Activated CD4-positive, alpha-beta T cell treated with anti-CD3 and anti-CD28 coated beads, Interleukin-10, Interleukin-2, amounts not matched to agents 100 ng/mL and 50 ng/mL, durations not matched to agents 16 hours and 8 hours (primary cell): Measurements from ENCODE around the gene SORBS2.
A peak's percentile ranks its signal among the peaks of the same experiment; 100 is the strongest.
"Not testable (repeated sequence)": the region's sequence is repeated elsewhere in the genome, so short reads cannot be mapped to it uniquely, and the experiment has no call there.

ENCODE experiments used
- DNase-seq: peaks from one replicate; pipeline ENCODE4 v3.0.0-alpha.2; 2020

Gene SORBS2, protein sequence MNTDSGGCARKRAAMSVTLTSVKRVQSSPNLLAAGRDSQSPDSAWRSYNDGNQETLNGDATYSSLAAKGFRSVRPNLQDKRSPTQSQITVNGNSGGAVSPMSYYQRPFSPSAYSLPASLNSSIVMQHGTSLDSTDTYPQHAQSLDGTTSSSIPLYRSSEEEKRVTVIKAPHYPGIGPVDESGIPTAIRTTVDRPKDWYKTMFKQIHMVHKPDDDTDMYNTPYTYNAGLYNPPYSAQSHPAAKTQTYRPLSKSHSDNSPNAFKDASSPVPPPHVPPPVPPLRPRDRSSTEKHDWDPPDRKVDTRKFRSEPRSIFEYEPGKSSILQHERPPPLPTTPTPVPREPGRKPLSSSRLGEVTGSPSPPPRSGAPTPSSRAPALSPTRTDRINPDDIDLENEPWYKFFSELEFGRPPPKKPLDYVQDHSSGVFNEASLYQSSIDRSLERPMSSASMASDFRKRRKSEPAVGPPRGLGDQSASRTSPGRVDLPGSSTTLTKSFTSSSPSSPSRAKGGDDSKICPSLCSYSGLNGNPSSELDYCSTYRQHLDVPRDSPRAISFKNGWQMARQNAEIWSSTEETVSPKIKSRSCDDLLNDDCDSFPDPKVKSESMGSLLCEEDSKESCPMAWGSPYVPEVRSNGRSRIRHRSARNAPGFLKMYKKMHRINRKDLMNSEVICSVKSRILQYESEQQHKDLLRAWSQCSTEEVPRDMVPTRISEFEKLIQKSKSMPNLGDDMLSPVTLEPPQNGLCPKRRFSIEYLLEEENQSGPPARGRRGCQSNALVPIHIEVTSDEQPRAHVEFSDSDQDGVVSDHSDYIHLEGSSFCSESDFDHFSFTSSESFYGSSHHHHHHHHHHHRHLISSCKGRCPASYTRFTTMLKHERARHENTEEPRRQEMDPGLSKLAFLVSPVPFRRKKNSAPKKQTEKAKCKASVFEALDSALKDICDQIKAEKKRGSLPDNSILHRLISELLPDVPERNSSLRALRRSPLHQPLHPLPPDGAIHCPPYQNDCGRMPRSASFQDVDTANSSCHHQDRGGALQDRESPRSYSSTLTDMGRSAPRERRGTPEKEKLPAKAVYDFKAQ (N-terminal part only)

DNA sequence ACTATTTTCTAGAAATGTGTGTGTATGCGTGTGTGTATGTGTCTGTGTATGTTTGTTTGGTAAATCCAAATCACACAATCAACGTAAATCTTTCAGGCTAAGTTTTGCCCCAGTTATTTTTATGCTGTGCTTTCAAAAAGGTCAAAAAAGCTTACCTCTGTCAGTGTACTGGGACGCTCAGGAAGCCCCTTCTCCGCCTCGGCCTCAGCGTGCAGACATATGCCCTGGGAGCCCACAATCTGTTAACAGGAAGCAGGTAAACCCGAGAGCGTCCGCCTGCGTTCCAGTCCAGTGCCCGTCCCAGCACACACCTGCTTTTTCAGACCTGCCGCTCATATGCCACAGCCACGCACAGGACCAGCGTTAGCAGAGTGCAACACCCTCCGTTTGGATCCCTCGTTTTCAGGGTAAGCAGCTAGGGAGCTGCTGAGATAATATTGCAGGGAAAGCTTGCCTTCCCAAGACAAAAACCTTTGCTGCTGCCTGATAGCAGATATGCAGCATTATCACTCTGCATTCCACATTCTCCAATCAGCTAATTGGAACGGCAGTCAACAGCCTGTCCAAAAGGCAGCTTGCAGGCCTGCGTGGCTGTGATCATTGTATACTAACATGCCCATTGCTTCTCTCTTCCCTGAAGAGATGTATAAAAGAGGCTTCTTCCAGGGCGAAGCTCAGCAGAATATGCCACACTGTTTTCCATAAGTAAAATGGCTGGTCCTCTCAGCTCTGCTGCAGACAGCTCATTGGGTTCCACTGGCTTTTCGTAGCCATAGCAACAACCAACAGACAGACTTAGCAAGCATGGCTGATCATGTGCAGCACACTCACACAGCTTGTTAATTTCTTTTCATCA lies at the start of gene SORBS2:
Gene SORBS2 (minus strand): TSS at position 686 of the 856 bp plus-strand sequence. CDS start 121,623 bp downstream, outside the sequence.
- DNase-seq, result no peak

DNA sequence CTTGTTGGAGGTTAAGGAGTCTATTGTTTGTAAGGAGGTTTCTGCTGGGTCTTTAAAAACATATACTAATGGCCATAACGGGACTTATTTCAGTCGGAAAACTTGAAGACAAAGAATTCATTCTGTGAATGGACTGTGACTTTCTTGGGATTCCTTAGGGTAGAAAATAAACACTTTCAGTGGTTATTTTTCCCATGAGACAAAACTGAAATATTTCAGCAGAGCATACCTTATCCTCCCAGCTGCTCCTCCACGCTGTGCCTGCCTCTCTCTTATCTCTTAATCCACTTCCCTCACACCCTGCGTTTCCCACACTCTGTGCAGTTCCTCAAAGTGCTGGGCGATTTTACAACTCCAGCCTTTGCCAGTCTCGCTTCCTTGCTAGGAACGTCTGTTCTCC lies 47.1 kb upstream of the SORBS2 start:
- DNase-seq, result no peak

DNA sequence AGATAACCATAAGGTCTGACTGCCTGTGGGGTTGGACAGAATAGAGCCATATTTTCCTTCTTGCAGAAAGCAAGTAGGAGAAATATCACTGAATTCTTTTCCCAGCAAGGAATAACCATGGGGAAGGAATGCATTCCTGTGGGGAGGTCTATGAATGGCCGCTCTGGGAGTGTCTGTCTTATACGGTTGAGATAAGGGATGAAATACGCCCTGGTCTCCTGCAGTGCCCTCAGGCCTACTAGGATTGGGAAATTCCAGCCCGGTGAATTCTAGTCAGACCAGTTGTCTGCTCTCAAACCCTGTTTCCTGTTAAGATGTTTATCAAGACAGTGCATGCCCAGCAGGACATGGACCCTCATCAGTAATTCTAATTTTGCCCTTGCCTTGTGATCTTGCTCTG lies 45.6 kb upstream of the SORBS2 start:
- DNase-seq, result not testable (repeated sequence)

- no peak for DNase-seq
Measured at GRCh38 chr4:185853841-185854240, 41.8 kb upstream of the SORBS2 start.

DNA sequence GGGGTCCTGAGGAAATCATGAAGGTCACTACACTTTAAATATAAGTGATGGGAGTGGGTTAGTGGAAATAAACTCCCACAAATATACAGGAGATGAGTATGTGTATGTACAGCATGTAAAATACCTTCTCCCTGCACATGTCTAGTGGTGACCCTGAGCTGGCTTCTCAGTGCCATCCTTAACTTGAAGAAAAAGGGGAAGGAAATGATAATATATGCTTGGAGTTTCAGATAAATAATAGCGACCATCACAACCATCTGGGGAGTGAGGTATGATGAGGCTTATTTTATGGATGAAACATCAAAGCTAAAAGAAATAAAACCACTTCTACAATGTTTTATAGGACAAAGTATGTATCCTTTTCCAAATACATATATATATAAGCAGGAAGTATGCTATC lies 41.0 kb upstream of the SORBS2 start:
- DNase-seq, result no peak

DNA sequence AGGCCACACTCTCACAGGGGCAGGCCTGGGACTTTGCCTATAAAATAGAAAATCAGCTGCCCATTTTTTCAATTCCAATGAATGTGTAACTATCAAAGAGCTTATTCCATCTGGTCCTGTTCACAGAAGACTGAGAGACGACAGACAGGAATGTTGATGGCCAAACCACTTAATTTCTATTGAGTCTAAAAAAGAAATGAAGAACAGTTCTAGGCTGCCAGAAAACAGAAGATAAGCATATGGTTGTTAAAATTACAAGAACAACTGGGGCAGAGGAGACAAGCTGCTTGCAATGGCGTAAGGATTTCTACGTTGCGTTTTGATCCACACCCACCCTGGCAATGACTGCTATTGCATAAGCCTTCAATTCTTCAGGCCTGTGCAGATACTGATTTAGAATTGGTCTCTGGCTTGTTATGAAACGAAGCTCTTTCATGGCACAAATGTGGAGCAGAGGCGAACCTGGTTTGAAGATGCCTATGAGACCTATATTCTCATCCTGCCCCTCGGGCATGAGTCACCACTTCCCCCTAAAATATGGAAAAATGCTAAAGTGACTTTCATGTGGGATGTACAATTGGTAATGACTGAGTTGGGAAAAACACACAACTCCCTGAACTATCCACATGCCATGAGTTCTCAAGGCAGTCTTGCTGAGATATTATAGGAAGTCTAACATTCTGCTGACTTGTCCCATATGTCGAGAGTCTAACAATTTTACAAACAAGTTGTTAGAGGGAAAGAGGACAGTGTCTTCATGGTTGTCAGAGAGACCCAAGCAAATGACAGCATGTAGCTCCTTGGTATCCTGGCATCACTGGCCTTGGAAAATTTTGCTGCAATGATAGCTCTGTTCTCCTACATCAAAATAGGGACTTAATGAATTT lies 37.9 kb upstream of the SORBS2 start:
- no peak for DNase-seq

DNA sequence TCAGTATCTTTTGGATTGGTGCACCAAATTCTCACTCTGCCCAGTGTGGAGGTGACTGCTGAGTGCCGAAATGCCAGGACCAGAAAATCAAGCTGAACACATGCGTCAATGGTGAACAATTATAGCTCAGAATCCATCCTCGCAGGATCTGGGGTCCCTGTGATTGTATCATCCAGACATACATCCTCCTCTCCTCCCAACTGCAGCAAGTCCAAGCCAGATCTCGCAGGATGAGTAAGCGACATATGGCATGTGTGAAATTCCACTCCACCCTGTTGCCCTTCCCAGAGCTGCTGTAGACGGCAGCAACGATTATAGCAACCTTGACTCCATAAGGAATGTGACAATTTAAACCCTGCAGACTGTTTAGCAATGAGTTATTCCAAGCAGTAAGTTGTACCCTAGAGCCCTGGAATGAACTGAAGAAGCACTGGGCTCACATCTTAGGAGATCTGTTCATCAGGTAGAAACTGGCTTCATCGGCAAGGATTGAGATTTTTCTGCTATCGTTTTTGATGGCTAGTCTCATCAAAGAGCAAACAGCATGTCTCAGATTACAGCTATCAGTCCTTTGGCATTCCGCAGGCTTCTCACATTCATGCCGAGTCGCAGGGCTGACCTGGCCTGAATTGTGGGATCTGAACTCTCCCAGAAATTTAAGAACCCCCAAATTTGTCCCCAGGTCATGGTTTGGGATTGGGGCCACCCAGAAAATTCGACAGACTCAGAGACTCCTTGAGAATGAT lies 35.5 kb upstream of the SORBS2 start:
- no peak for DNase-seq

- DNase-seq, result no peak
Measured at GRCh38 chr4:185846505-185847150, 34.6 kb upstream of the SORBS2 start.

DNA sequence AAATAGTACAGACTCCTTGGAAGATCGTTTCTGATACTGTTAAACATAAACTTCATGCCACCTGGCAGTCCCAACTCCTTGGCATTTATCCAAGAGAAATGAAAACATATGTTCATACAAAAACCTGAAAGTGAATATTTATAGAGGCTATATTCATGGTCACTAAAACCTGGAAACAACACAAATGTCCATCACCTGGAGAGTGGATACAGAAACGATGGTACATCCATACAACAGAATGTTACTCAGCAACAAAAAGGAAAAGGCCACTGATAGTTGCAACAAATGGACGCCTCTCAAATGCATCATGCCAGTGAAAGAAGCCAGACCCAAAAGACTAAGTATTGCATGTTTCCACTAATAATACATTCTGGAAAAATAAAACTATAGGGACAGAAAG lies 34.0 kb upstream of the SORBS2 start:
- no peak for DNase-seq

GRCh38 chr4:185841451-185841850 lies 29.5 kb upstream of the SORBS2 start:
- DNase-seq, result no peak

DNA sequence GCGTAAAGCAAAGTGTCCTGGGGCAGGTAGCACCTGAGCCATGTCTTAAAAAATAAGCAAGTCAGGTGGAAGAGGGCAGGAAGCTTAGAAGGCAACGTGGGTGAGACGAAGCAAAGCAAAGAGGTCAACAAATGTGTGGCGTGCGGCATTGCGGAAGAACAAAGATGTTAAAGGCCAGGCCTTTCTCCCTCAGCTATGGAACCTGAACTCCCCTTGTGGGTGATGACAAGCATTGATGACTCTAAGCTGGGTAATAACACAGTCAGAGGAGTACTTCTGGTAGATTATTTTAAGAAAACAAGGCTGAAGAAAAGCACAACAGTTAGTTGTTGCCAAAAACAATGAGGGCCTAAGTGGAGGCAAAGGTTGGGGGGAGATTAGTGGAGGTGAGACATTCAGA lies 29.0 kb upstream of the SORBS2 start:
- no peak for DNase-seq

DNA sequence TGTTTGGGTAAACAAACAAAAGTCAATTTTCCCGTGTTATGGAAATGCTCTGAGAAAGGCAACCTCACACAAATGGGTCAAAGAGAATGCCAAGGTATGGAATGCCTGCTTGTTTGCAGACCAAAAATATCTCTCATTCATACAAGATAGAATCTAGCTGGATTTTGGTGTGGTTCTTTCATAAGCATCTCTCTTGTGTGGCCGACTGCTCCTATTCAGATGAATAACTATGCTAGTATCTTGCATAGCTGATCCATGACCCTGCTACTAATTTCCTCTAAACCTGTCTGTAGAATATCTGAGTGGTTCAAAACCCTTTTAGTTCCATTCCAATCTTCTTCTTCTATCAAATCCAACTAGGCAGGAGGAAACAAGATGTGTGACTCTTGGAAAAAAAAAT lies 28.2 kb upstream of the SORBS2 start:
- no peak for DNase-seq

GRCh38 chr4:185839770-185840169 lies 27.8 kb upstream of the SORBS2 start:
- DNase-seq, result no peak

GRCh38 chr4:185839194-185839712 lies 27.3 kb upstream of the SORBS2 start:
- DNase-seq, result peak; percentile 1

DNA sequence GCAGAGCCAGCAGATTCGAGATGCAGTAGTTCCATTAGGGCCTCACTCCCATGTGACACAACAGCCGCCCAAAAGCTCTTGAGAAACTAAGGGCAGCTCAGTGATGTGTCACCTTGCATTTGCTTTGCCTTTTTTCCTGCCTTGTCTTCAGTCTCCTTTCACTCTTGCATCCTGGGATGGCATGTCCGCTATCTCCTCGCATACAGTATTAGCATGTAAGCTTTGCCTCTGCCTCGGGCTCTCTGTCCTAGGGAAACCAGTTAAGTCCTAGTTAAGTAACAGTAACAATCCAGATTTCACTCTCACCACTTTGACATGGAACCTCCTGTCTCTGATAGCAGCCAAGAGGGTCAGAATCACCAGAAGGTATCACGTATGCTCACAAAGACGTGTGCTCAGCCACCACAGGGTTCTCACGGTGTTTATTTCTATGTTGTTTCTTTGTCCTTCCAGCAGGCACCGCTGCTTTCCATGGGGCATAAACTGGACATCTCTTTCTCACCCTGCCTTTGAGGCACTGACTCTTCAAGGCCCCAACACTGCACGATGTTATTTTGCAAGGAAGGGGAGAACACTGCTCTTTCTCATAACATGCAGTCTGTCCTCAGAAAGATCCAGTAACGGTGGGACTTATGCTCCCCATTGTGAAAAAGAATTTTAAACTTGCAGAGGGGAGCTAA lies 26.7 kb upstream of the SORBS2 start:
- DNase-seq, result no peak

DNA sequence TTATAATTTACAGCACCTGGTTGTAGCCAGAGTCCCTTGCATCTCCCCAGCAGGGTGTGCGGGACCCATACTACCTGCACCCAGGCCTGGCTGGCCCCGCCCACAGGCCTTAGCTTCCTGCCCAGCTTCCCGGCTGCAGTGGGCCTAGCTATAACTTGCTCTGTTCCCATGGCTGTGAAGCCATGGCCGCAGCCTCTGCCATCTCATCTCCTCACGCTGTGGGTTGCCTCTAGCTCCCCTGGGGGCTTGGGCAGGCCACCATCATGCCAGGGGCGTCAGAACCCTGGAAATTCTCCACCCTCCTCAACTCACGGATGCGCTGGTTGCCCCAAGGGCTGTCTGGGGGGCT lies 26.1 kb upstream of the SORBS2 start:
- DNase-seq, result no peak

DNA sequence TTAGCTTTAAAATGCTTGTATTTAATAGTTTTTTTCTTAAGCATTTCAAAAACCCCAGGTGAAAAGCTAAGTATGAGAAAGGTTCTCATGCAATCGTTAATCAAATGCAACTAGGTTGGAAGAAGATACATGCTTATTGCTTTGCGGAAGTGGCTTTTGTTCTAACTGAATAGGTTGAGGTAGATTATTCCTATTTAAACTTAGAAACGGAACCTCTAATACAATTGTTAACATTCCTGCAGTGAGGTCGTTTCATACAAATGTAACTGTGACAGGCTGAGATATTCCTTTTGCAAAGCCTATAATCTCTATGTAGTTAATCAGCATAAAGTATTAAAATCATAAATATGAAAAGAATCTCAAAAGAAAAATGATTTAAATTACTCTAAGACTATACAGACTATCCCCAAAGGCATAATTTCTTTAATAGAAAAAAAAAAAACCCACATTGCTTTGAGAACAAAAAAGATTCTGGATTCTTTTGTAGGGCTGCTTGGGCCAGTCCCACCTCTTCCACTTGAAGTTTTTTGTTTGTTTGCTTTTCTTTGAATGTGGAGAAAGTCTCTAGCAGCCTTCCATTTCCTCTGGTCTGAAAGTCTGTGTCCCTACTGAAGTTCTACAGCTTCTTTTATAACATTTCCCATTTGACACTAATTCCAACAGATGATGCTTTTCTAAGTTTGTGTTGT lies 25.6 kb upstream of the SORBS2 start:
- DNase-seq, result no peak

- no peak for DNase-seq
Measured at GRCh38 chr4:185836241-185837084, 24.5 kb upstream of the SORBS2 start.
